ENCODE measurements around the gene ANKRD55.

DNA sequence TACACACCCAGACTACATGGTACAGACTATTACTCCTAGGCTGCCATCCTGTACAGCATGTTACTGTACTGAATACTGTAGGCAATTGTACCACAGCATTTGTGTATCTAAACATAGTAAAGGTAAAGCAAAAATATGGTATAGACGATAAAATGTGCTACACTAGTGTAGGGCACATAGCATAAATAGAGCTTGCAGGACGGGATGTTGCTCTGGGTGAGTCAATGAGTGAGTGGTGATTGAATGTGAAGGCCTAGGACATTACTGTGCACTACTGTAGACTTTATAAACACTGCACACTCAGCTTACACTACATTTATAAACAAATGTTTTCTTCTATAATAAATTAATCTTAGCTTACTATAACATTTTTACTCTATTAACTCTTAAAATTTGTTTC, 25.6 kb downstream of the ANKRD55 start:
- TF ChIP-seq CTCF (IDR thresholded peaks at IDR 0.05) = no peak
- TF ChIP-seq FOXM1 (IDR thresholded peaks at IDR 0.05; ENCODE audit: low read depth) = no peak
